Measurements from ENCODE around the gene RPTN.

DNA sequence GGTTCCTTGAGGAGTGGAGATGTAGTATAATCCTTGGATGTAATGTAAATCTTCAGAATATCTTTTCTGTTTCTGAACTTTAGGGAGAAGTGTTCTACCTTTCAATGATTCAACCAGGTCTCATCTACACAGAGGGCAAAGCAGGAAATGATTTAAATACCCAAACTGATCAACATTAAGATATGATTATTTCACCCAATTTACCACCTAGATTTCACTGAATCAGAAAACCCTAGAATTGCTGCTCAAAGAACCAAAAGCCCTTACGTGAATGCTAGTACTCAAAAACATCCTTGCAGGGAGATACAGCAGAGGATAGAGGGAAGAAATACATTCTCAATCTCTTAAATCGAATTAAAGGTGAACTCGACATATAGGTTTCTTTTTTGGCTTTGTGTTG, 5.0 kb downstream of the RPTN start:
- TF ChIP-seq SIN3A (IDR thresholded peaks at IDR 0.05; ENCODE audit: borderline replicate concordance, insufficient read depth, low read depth, low read length) (no peak), POLR2AphosphoS5 (IDR thresholded peaks at IDR 0.05; ENCODE audit: low read depth, low read length) (no peak)
- TF ChIP-seq, protein P1, sequence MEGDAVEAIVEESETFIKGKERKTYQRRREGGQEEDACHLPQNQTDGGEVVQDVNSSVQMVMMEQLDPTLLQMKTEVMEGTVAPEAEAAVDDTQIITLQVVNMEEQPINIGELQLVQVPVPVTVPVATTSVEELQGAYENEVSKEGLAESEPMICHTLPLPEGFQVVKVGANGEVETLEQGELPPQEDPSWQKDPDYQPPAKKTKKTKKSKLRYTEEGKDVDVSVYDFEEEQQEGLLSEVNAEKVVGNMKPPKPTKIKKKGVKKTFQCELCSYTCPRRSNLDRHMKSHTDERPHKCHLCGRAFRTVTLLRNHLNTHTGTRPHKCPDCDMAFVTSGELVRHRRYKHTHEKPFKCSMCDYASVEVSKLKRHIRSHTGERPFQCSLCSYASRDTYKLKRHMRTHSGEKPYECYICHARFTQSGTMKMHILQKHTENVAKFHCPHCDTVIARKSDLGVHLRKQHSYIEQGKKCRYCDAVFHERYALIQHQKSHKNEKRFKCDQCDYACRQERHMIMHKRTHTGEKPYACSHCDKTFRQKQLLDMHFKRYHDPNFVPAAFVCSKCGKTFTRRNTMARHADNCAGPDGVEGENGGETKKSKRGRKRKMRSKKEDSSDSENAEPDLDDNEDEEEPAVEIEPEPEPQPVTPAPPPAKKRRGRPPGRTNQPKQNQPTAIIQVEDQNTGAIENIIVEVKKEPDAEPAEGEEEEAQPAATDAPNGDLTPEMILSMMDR (IDR thresholded peaks at IDR 0.05), result no peak
- TF ChIP-seq, protein P2, sequence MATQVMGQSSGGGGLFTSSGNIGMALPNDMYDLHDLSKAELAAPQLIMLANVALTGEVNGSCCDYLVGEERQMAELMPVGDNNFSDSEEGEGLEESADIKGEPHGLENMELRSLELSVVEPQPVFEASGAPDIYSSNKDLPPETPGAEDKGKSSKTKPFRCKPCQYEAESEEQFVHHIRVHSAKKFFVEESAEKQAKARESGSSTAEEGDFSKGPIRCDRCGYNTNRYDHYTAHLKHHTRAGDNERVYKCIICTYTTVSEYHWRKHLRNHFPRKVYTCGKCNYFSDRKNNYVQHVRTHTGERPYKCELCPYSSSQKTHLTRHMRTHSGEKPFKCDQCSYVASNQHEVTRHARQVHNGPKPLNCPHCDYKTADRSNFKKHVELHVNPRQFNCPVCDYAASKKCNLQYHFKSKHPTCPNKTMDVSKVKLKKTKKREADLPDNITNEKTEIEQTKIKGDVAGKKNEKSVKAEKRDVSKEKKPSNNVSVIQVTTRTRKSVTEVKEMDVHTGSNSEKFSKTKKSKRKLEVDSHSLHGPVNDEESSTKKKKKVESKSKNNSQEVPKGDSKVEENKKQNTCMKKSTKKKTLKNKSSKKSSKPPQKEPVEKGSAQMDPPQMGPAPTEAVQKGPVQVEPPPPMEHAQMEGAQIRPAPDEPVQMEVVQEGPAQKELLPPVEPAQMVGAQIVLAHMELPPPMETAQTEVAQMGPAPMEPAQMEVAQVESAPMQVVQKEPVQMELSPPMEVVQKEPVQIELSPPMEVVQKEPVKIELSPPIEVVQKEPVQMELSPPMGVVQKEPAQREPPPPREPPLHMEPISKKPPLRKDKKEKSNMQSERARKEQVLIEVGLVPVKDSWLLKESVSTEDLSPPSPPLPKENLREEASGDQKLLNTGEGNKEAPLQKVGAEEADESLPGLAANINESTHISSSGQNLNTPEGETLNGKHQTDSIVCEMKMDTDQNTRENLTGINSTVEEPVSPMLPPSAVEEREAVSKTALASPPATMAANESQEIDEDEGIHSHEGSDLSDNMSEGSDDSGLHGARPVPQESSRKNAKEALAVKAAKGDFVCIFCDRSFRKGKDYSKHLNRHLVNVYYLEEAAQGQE (IDR thresholded peaks at IDR 0.05; ENCODE audit: insufficient read depth in 1 of 2, low read depth in 2 of 2, low read length in 1 of 2), result no peak
